Small intestine (tissue), 7 donors: ENCODE data around the gene RPL3. TPM values are rescaled to one million over a fixed set of nuclear protein-coding genes. Genes with fewer than 3 reads are reported as not detected.

Source experiments
- DNase-seq, 2 donors: peaks; one replicate each; pipeline versions ENCODE4 v3.0.0 to v3.0.0-alpha.2; 2013
- FAIRE-seq: peaks from 2 replicates; lab custom pipeline; 2012; peaks lifted over from hg19 to GRCh38; lab: Jason Lieb, UNC
- H3K27ac ChIP-seq, 3 donors: one replicate each; pipeline ENCODE4 v1.5.1; 2013; ENCODE audit warnings: low read length in 2 of 3, mild to moderate bottlenecking in 2 of 3, control low read depth in 1 of 3, inconsistent platforms in 1 of 3, low read depth in 1 of 3, moderate library complexity in 1 of 3
- H3K27me3 ChIP-seq, 3 donors: one replicate each; pipeline ENCODE4 v1.6.1; 2013; ENCODE audit warnings: low read length in 3 of 3, inconsistent platforms in 1 of 3; ENCODE audit not compliant: control insufficient read depth in 3 of 3, insufficient read depth in 3 of 3
- H3K36me3 ChIP-seq, 3 donors: one replicate each; pipeline ENCODE4 v1.6.1; 2013; ENCODE audit warnings: low read length in 3 of 3, inconsistent platforms in 1 of 3, low read depth in 1 of 3, mild to moderate bottlenecking in 1 of 3, moderate library complexity in 1 of 3; ENCODE audit not compliant: control insufficient read depth in 3 of 3, insufficient read depth in 2 of 3
- H3K4me1 ChIP-seq, 3 donors: one replicate each; pipeline ENCODE4 v1.6.1; 2013; ENCODE audit warnings: low read length in 2 of 3, inconsistent platforms in 1 of 3, low read depth in 1 of 3, mild to moderate bottlenecking in 1 of 3, moderate library complexity in 1 of 3; ENCODE audit not compliant: control insufficient read depth in 3 of 3, insufficient read depth in 2 of 3
- H3K4me3 ChIP-seq, 3 donors: one replicate each; pipeline ENCODE4 v1.5.1; 2013; ENCODE audit warnings: low read length in 3 of 3, control low read depth in 1 of 3, inconsistent platforms in 1 of 3, low read depth in 1 of 3, mild to moderate bottlenecking in 1 of 3, moderate library complexity in 1 of 3
- H3K9me3 ChIP-seq, 2 donors: one replicate each; pipeline ENCODE4 v1.6.1; 2013; ENCODE audit warnings: low read depth in 1 of 2, low read length in 1 of 2; ENCODE audit not compliant: control insufficient read depth in 2 of 2, insufficient read depth in 1 of 2
- WGBS, 3 donors: extraction: QIAGEN DNeasy Blood & Tissue Kit; methylation state at CpG; one replicate each; pipeline ENCODE4 v1.1.7; 2013; 5-methylcytosine and 5-hydroxymethylcytosine counted together
- polyA plus RNA-seq, 4 donors: library from polyadenylated mRNA; stranded (reverse) in 3 of 4; unstranded in 1 of 4; fragments of 200-250 nt in 3 of 4; fragments of 120-200 nt in 1 of 4; gene quantifications; one replicate each; pipeline versions ENCODE4 v1.2.1 to v1.2.3, GENCODE V29; 2013
- donor health status: healthy with polysubstance abuse.
- donor health status: control.
- donor health status: control.
- donor health status: Bipolar disorder and iron deficiency.
- donor health status: healthy.

RPL3 gene
- polyA plus RNA-seq, 4 donors = 1,757 to 4,298 (median 3,733) TPM

DNA sequence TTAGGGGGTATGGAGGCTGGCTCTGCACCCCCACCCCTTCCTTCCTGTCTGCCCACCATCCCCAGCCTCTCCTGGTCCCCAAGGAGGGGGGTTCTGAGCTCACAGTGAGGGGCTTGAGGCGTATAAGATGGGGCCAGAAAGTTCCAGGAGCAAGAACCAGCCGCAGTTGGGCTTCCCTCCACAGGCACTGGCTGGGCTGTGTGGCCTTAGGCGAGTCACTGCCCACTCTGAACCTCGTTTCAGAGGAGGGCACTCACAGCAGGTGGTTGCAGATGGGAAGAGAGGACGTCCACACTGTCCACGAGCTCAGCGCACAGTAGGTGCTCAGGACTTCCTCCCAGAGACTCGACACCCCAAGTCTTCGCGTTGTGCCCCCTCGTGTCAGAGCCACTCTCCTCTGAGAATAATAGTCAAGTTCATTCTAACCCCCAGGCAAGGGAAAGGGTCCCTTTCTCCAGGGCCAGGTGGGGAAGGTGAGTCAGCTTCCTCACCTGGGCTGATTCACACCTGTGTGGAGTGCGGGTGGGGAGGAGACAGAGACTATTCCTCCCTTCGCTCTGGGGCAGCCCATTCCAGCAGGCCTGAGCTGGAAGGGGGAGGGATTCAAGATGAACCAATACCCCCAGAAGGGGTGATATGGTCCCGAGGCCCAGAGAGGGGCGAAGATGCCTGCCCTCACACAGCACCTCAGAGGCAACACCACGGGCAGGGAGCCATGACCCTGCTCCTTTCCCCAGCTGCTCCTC lies 29.3 kb downstream of the RPL3 start:
- H3K9me3 ChIP-seq = peaks cover 0 to under 1% of the 10 kb centered on the region in 2 donors
- H3K36me3 ChIP-seq = no peaks in the 10 kb centered on the region
- no peak for FAIRE-seq
- DNase-seq = no peak
- 58 to 80% (median 64%) methylated on average over 15 to 16 of the region's 16 CpGs for WGBS, 3 donors
- peaks cover 0 to 21% (median 0%) of the 10 kb centered on the region in 3 donors for H3K4me1 ChIP-seq
- H3K27me3 ChIP-seq = no peaks in the 10 kb centered on the region
- no peak overlapping the region for H3K27ac ChIP-seq
- H3K4me3 ChIP-seq = no peak overlapping the region

GRCh38 chr22:39289533-39289932 lies 29.9 kb downstream of the RPL3 start:
- H3K27me3 ChIP-seq = no peaks in the 10 kb centered on the region
- WGBS, 3 donors = 44 to 63% (median 61%) methylated on average over 14 of the region's 14 CpGs
- H3K36me3 ChIP-seq = no peaks in the 10 kb centered on the region
- FAIRE-seq (no peak), DNase-seq (no peak)
- peaks cover 0 to 7% of the 10 kb centered on the region in 2 donors for H3K9me3 ChIP-seq
- no peak overlapping the region for H3K4me3 ChIP-seq
- no peak overlapping the region for H3K27ac ChIP-seq
- peaks cover 0 to 21% (median 0%) of the 10 kb centered on the region in 3 donors for H3K4me1 ChIP-seq

GRCh38 chr22:39288135-39288898 lies 31.1 kb downstream of the RPL3 start:
- no peak overlapping the region for H3K27ac ChIP-seq
- FAIRE-seq = no peak
- no peaks in the 10 kb centered on the region for H3K36me3 ChIP-seq
- H3K9me3 ChIP-seq = peaks cover 0 to 8% of the 10 kb centered on the region in 2 donors
- WGBS, 3 donors = 84 to 92% (median 92%) methylated on average over 13 of the region's 13 CpGs
- H3K27me3 ChIP-seq = no peaks in the 10 kb centered on the region
- DNase-seq = no peak
- H3K4me1 ChIP-seq = peaks cover 0 to 15% (median 0%) of the 10 kb centered on the region in 3 donors
- no peak overlapping the region for H3K4me3 ChIP-seq

GRCh38 chr22:39287076-39287725 lies 32.2 kb downstream of the RPL3 start:
- H3K9me3 ChIP-seq = peaks cover 0 to 8% of the 10 kb centered on the region in 2 donors
- no peak for DNase-seq
- FAIRE-seq = no peak
- no peak overlapping the region for H3K27ac ChIP-seq
- peaks cover 0 to 8% (median 0%) of the 10 kb centered on the region in 3 donors for H3K4me1 ChIP-seq
- H3K36me3 ChIP-seq = no peaks in the 10 kb centered on the region
- WGBS, 3 donors = 34 to 39% (median 38%) methylated on average over 8 of the region's 8 CpGs
- H3K4me3 ChIP-seq = no peak overlapping the region
- H3K27me3 ChIP-seq = no peaks in the 10 kb centered on the region

DNA sequence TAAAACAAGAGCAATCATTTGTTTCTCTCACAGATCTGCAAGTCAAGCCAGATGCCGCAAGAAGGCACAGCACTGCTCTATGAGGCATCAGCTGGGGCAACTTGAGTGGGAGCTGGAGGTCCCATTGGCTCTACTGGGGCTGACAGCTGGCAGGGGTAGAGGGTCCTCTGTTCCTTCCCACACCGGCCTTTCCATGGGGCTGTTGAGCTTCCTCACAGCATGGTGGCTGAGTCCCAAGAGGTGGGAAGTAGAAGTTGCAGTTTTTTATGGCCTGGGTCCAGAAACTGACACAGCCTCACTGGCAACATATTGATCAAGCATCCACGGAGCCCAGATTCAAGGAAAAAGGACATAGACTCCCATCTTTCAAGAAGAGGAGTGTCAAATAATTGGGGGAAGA lies 34.4 kb downstream of the RPL3 start:
- Histone ChIP-seq H3K36me3 (no peaks in the 10 kb centered on the region), H3K4me3 (no peak overlapping the region), H3K27me3 (no peaks in the 10 kb centered on the region), H3K9me3 (peaks cover 0 to 8% of the 10 kb centered on the region in 2 donors), H3K4me1 (peaks cover 0 to 2% (median 0%) of the 10 kb centered on the region in 3 donors), H3K27ac (no peak overlapping the region)
- DNase-seq (no peak), FAIRE-seq (no peak)
- 78 to 89% (median 82%) methylated on average over 3 of the region's 3 CpGs for WGBS, 3 donors

DNA sequence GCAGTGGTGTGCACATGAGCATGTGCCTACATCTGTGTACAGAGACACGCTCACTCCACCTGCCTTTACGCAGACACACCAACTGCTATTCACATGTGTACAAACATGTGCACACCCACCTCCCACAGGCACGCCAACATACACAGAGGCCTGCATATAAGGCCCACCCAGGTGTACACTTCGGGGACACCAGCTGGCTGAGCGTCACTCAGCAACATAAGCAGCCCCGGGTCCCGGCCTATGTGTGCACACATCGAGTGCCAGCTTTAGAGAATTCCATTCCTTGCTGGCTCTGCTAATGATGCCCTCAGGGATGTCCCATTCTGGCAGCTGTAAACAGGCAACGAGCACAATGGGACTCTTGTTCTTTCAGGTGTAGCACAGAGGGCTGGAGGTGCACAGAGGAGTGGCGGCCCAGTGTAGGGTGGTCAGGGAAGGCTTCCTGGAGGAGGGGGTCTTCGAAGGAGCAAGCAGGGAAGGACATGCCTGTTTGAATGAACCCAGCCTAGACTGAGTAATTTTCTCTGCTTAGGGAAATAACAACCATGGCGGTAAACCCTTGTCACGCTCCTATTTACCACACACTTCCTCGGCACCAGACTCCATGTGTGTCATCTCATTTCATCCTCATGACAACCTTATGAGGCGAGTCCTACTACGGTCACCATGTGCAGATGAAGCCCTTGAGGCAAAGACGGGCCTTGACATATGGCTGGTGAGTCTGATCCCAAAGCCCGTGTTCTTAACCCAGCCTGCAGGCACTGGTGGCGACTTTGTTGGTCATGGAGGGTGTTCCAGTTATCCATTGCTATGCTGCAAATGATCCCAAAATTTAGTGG lies 35.1 kb downstream of the RPL3 start:
- no peaks in the 10 kb centered on the region for H3K4me1 ChIP-seq
- no peak for FAIRE-seq

GRCh38 chr22:39283322-39284141 lies 35.9 kb downstream of the RPL3 start:
- Histone ChIP-seq H3K36me3 (no peaks in the 10 kb centered on the region), H3K9me3 (peaks cover 0 to 8% of the 10 kb centered on the region in 2 donors), H3K4me3 (no peak overlapping the region), H3K4me1 (no peaks in the 10 kb centered on the region), H3K27ac (peak overlapping the region in 1 of 3 donors; percentile 79), H3K27me3 (no peaks in the 10 kb centered on the region)
- 70 to 82% (median 80%) methylated on average over 22 to 27 of the region's 27 CpGs for WGBS, 3 donors
- no peak for DNase-seq
- FAIRE-seq = no peak

More for the DNA sequence above, 35.1 kb downstream of the RPL3 start:
- Histone ChIP-seq H3K4me3 (no peak overlapping the region), H3K27me3 (no peaks in the 10 kb centered on the region), H3K36me3 (no peaks in the 10 kb centered on the region), H3K27ac (peak overlapping the region in 1 of 3 donors; percentile 61), H3K9me3 (peaks cover 0 to 8% of the 10 kb centered on the region in 2 donors)
- 83 to 90% (median 86%) methylated on average over 19 of the region's 19 CpGs for WGBS, 3 donors
- DNase-seq = no peak
